ENCODE measurements around the gene RIOK1. TPM values are rescaled to one million over a fixed set of nuclear protein-coding genes. Genes with fewer than 3 reads are reported as not detected.

RIOK1 gene
- total and polyA plus RNA-seq, 2 of the 13 experiments (the other 11 are each of a cell fraction or from before 2014, with no cell fraction given): 9.4 to 37.8 TPM

DNA sequence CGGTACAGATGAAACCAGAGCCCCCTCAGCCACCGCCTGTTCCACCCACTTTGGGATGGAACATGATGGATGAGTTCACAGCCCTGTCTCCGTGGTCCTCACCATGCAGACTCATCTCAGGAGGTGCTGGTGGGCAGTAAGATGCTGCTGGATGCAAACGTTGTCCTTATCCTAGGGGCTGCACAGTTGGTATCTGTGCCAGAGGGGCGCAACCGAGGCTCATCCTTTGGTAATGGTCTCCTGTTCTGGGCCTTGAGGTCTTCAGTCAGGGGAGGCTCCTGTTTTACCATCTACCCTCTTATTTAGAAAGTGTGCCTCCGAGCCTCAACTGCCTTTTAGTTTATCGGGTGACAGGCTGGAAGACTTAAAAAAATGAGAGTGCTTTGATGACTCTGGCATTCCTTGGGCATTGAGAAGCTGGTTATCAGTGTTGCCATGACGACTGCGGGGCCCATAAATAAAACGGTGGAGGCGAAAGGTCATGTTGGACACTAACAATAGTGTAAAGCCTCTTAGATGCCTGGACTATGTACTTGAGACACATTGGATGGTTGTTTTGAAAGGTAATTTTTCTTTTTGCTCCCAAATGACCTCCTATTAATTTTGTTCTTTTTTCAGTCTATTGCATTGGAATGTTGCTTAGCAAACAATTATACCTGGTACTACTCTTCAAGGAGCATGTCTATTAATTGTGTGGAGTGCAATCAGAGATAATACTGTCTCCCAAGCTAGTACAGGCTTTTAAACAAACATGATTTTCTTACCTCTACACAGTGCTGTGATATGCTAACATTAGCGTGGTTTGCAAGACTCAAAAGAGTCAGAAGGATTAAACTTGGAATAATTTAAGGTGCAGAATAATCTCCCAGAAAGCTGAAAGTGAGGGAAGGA, 77.6 kb downstream of the RIOK1 start (continued):
- TF ChIP-seq ZFYVE20 (CRISPR knock-in tag; IDR thresholded peaks at IDR 0.05; ENCODE audit: borderline replicate concordance, low read depth) (no peak), CREB1 (IDR thresholded peaks at IDR 0.05) (no peak), CREB1 (CRISPR knock-in tag; IDR thresholded peaks at IDR 0.05) (peak; percentile 42; the same call in 1 of the 2 replicates), ZBTB7A (CRISPR knock-in tag; IDR thresholded peaks at IDR 0.05) (no peak), ZNF468 (CRISPR knock-in tag; IDR thresholded peaks at IDR 0.05) (no peak), ZNF644 (CRISPR knock-in tag; IDR thresholded peaks at IDR 0.05; ENCODE audit: low read depth) (0 out of 2 replicates have a peak, but pooled peaks have one; percentile 45), HOXA7 (CRISPR knock-in tag; IDR thresholded peaks at IDR 0.05) (no peak), SUZ12 (IDR thresholded peaks at IDR 0.05; ENCODE audit: low read depth, low read length) (no peak), GATAD1 (CRISPR knock-in tag; IDR thresholded peaks at IDR 0.05) (no peak), ZNF326 (CRISPR knock-in tag; IDR thresholded peaks at IDR 0.05; ENCODE audit: borderline replicate concordance) (no peak), MTA1 (CRISPR knock-in tag; IDR thresholded peaks at IDR 0.05; ENCODE audit: borderline replicate concordance) (no peak)
- TF ChIP-seq, protein P1, sequence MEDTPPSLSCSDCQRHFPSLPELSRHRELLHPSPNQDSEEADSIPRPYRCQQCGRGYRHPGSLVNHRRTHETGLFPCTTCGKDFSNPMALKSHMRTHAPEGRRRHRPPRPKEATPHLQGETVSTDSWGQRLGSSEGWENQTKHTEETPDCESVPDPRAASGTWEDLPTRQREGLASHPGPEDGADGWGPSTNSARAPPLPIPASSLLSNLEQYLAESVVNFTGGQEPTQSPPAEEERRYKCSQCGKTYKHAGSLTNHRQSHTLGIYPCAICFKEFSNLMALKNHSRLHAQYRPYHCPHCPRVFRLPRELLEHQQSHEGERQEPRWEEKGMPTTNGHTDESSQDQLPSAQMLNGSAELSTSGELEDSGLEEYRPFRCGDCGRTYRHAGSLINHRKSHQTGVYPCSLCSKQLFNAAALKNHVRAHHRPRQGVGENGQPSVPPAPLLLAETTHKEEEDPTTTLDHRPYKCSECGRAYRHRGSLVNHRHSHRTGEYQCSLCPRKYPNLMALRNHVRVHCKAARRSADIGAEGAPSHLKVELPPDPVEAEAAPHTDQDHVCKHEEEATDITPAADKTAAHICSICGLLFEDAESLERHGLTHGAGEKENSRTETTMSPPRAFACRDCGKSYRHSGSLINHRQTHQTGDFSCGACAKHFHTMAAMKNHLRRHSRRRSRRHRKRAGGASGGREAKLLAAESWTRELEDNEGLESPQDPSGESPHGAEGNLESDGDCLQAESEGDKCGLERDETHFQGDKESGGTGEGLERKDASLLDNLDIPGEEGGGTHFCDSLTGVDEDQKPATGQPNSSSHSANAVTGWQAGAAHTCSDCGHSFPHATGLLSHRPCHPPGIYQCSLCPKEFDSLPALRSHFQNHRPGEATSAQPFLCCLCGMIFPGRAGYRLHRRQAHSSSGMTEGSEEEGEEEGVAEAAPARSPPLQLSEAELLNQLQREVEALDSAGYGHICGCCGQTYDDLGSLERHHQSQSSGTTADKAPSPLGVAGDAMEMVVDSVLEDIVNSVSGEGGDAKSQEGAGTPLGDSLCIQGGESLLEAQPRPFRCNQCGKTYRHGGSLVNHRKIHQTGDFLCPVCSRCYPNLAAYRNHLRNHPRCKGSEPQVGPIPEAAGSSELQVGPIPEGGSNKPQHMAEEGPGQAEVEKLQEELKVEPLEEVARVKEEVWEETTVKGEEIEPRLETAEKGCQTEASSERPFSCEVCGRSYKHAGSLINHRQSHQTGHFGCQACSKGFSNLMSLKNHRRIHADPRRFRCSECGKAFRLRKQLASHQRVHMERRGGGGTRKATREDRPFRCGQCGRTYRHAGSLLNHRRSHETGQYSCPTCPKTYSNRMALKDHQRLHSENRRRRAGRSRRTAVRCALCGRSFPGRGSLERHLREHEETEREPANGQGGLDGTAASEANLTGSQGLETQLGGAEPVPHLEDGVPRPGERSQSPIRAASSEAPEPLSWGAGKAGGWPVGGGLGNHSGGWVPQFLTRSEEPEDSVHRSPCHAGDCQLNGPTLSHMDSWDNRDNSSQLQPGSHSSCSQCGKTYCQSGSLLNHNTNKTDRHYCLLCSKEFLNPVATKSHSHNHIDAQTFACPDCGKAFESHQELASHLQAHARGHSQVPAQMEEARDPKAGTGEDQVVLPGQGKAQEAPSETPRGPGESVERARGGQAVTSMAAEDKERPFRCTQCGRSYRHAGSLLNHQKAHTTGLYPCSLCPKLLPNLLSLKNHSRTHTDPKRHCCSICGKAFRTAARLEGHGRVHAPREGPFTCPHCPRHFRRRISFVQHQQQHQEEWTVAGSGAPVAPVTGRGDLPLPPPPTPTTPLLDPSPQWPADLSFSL (CRISPR knock-in tag; IDR thresholded peaks at IDR 0.05): no peak
- TF ChIP-seq, protein P2, sequence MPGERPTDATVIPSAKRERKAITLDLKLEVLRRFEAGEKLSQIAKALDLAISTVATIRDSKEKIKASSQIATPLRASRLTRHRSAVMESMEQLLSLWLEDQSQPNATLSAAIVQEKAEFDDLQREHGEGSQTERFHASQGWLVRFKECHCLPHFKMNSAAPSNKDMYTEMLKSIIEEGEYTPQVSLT (CRISPR knock-in tag; IDR thresholded peaks at IDR 0.05; ENCODE audit: borderline replicate concordance, low read depth): no peak
- TF ChIP-seq, protein P3, sequence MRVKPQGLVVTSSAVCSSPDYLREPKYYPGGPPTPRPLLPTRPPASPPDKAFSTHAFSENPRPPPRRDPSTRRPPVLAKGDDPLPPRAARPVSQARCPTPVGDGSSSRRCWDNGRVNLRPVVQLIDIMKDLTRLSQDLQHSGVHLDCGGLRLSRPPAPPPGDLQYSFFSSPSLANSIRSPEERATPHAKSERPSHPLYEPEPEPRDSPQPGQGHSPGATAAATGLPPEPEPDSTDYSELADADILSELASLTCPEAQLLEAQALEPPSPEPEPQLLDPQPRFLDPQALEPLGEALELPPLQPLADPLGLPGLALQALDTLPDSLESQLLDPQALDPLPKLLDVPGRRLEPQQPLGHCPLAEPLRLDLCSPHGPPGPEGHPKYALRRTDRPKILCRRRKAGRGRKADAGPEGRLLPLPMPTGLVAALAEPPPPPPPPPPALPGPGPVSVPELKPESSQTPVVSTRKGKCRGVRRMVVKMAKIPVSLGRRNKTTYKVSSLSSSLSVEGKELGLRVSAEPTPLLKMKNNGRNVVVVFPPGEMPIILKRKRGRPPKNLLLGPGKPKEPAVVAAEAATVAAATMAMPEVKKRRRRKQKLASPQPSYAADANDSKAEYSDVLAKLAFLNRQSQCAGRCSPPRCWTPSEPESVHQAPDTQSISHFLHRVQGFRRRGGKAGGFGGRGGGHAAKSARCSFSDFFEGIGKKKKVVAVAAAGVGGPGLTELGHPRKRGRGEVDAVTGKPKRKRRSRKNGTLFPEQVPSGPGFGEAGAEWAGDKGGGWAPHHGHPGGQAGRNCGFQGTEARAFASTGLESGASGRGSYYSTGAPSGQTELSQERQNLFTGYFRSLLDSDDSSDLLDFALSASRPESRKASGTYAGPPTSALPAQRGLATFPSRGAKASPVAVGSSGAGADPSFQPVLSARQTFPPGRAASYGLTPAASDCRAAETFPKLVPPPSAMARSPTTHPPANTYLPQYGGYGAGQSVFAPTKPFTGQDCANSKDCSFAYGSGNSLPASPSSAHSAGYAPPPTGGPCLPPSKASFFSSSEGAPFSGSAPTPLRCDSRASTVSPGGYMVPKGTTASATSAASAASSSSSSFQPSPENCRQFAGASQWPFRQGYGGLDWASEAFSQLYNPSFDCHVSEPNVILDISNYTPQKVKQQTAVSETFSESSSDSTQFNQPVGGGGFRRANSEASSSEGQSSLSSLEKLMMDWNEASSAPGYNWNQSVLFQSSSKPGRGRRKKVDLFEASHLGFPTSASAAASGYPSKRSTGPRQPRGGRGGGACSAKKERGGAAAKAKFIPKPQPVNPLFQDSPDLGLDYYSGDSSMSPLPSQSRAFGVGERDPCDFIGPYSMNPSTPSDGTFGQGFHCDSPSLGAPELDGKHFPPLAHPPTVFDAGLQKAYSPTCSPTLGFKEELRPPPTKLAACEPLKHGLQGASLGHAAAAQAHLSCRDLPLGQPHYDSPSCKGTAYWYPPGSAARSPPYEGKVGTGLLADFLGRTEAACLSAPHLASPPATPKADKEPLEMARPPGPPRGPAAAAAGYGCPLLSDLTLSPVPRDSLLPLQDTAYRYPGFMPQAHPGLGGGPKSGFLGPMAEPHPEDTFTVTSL (CRISPR knock-in tag; IDR thresholded peaks at IDR 0.05; ENCODE audit: borderline replicate concordance): 0 out of 2 replicates have a peak, but pooled peaks have one; percentile 35

All from HepG2 (cell line).